GM18909 (cell line): ENCODE data around the gene IFITM5.
"Not testable (repeated sequence)": the region's sequence is repeated elsewhere in the genome, so short reads cannot be mapped to it uniquely, and the experiment has no call there.

ENCODE experiments used
- ATAC-seq: cut with Tn5 transposase; IDR thresholded peaks from one replicate; pipeline ENCODE4 v1.9.1; 2021; ENCODE audit warnings: mild to moderate bottlenecking; ENCODE audit not compliant: unreplicated experiment, poor library complexity

IFITM5 gene

GRCh38 chr11:313787-314553 lies 14.6 kb upstream of the IFITM5 start, which contains the start of gene IFITM1:
IFITM1 (plus strand) TSS chr11:314040; CDS start chr11:314171, 131 bp downstream.
- peak; percentile 26 for ATAC-seq

GRCh38 chr11:313304-313786 lies 14.0 kb upstream of the IFITM5 start:
- peak; percentile 9 for ATAC-seq

GRCh38 chr11:312092-312816 lies 12.9 kb upstream of the IFITM5 start:
- no peak for ATAC-seq

GRCh38 chr11:311013-311748 lies 11.9 kb upstream of the IFITM5 start:
- peak; percentile 43 for ATAC-seq

GRCh38 chr11:309979-310572 lies 10.8 kb upstream of the IFITM5 start:
- ATAC-seq, result not testable (repeated sequence)

- not testable (repeated sequence) for ATAC-seq
Observed at GRCh38 chr11:308740-309665, 9.7 kb upstream of the IFITM5 start.

GRCh38 chr11:307766-308708 lies 8.7 kb upstream of the IFITM5 start, which contains the start of gene IFITM2:
IFITM2 (plus strand) TSS chr11:307816; CDS start chr11:308193, 377 bp downstream.
- not testable (repeated sequence) for ATAC-seq

- no peak for ATAC-seq
Observed at GRCh38 chr11:306645-307371, 7.5 kb upstream of the IFITM5 start.

GRCh38 chr11:305844-306211 lies 6.5 kb upstream of the IFITM5 start:
- no peak for ATAC-seq

- no peak for ATAC-seq
Observed at GRCh38 chr11:304915-305843, 5.9 kb upstream of the IFITM5 start.

GRCh38 chr11:304061-304506 lies 4.8 kb upstream of the IFITM5 start:
- no peak for ATAC-seq

- ATAC-seq, result no peak
Observed at GRCh38 chr11:303363-303762, 4.0 kb upstream of the IFITM5 start.

GRCh38 chr11:299951-300735 lies 817 bp upstream of the IFITM5 start:
- ATAC-seq, result no peak

GRCh38 chr11:298406-299065 lies 790 bp downstream of the IFITM5 start:
- ATAC-seq, result no peak
